ENCODE results near the gene BSG.

The BSG gene

GRCh38 chr19:612941-613340 is 40.5 kb downstream of the BSG start:
- DNase-seq (ENCODE audit: low spot score): no peak
- TF ChIP-seq CTCF (IDR thresholded peaks at IDR 0.05; ENCODE audit: extremely low read depth, missing control alignments): no peak

- DNase-seq (ENCODE audit: low spot score): no peak
- TF ChIP-seq CTCF (IDR thresholded peaks at IDR 0.05; ENCODE audit: extremely low read depth, missing control alignments): no peak
Measured at GRCh38 chr19:613732-614567, 41.6 kb downstream of the BSG start.

GRCh38 chr19:615619-616018 is 43.2 kb downstream of the BSG start:
- no peak for DNase-seq (ENCODE audit: low spot score)
- TF ChIP-seq CTCF (IDR thresholded peaks at IDR 0.05; ENCODE audit: extremely low read depth, missing control alignments): no peak

- no peak for TF ChIP-seq CTCF (IDR thresholded peaks at IDR 0.05; ENCODE audit: extremely low read depth, missing control alignments)
- no peak for DNase-seq (ENCODE audit: low spot score)
Measured at GRCh38 chr19:616062-616700, 43.8 kb downstream of the BSG start.

GRCh38 chr19:616747-617526 is 44.5 kb downstream of the BSG start:
- no peak for TF ChIP-seq CTCF (IDR thresholded peaks at IDR 0.05; ENCODE audit: extremely low read depth, missing control alignments)
- no peak for DNase-seq (ENCODE audit: low spot score)

- DNase-seq (ENCODE audit: low spot score): no peak
- no peak for TF ChIP-seq CTCF (IDR thresholded peaks at IDR 0.05; ENCODE audit: extremely low read depth, missing control alignments)
Measured at GRCh38 chr19:617551-618246, 45.3 kb downstream of the BSG start.

All from GM20000 (cell line).